Neural cell (in vitro differentiated cells): ENCODE results near the gene PEAR1.

Source experiments
- EZH2 ChIP-seq: fragments of 200-600, 300-800 bp; shearing (Covaris generic), sonication (generic); IDR thresholded peaks from 2 replicates; pipeline ENCODE4 v1.6.1; 2014; ENCODE audit warnings: antibody characterized with exemption, low read length, borderline replicate concordance, mild to moderate bottlenecking; ENCODE audit not compliant: insufficient read depth, poor library complexity, severe bottlenecking
- POLR2AphosphoS5 ChIP-seq: IDR thresholded peaks from 2 replicates; pipeline ENCODE4 v1.6.1; 2012
- RAD21 ChIP-seq: fragments of 450-650 bp; conservative IDR thresholded peaks from 2 replicates; pipeline ENCODE4 v1.6.1; 2014; ENCODE audit warnings: antibody characterized with exemption, mild to moderate bottlenecking, moderate library complexity
- SMC3 ChIP-seq: fragments of 450-650 bp; conservative IDR thresholded peaks from 2 replicates; pipeline ENCODE4 v1.6.1; 2014; ENCODE audit warnings: antibody characterized with exemption, mild to moderate bottlenecking, moderate library complexity; ENCODE audit not compliant: poor library complexity
- TF ChIP-seq, protein P1 (sequence below): fragments of 450-650 bp; IDR thresholded peaks from 2 replicates; pipeline ENCODE4 v1.5.1; 2014; ENCODE audit warnings: antibody characterized with exemption, mild to moderate bottlenecking, moderate library complexity; ENCODE audit not compliant: poor library complexity, severe bottlenecking

DNA sequence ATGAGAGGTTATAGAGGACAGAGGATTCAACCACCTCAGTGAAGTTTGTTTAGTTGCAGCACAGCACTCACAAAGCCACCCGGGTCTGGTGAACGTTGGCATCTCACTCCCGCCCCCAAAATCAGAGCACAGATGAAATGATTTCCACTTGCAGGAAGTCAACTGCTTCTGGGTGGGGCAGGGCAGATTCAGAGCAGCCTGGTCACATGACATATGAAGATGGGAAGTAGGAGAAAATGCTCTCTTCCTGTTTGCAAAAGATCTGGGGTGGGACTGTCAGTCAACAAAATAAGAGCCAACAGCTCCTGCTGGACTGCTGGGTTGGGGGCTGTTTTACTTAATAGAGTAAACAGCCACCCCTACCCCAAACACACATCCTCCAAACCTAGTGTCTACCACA lies 70.1 kb downstream of the PEAR1 start:
- TF ChIP-seq RAD21 (no peak), POLR2AphosphoS5 (no peak), EZH2 (no peak), SMC3 (no peak)
- TF ChIP-seq, protein P1, sequence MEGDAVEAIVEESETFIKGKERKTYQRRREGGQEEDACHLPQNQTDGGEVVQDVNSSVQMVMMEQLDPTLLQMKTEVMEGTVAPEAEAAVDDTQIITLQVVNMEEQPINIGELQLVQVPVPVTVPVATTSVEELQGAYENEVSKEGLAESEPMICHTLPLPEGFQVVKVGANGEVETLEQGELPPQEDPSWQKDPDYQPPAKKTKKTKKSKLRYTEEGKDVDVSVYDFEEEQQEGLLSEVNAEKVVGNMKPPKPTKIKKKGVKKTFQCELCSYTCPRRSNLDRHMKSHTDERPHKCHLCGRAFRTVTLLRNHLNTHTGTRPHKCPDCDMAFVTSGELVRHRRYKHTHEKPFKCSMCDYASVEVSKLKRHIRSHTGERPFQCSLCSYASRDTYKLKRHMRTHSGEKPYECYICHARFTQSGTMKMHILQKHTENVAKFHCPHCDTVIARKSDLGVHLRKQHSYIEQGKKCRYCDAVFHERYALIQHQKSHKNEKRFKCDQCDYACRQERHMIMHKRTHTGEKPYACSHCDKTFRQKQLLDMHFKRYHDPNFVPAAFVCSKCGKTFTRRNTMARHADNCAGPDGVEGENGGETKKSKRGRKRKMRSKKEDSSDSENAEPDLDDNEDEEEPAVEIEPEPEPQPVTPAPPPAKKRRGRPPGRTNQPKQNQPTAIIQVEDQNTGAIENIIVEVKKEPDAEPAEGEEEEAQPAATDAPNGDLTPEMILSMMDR, result no peak
